Heart right ventricle (tissue), 16 donors: ENCODE results near the gene PGBD5. TPM values are rescaled to one million over a fixed set of nuclear protein-coding genes. Genes with fewer than 3 reads are reported as not detected.

Experiments
- ATAC-seq, 8 donors: fragments of 200-7000 bp; cut with Tn5 transposase; one replicate each; pipeline ENCODE4 v1.9.1; 2020; ENCODE audit warnings: mild to moderate bottlenecking in 8 of 8, moderate library complexity in 8 of 8, moderate number of reproducible peaks in 1 of 8
- DNase-seq, 2 donors: peaks; one replicate each; pipeline ENCODE4 v3.0.0-alpha.2; 2020
- H3K27ac ChIP-seq, 10 donors: fragments of 200-600 bp; sonication (generic) in 2 of 10; one replicate each; pipeline versions ENCODE4 v1.5.0 to v1.8.0; 2020 to 2022; ENCODE audit warnings: mild to moderate bottlenecking in 3 of 10
- H3K27me3 ChIP-seq, 7 donors: fragments of 200-600 bp; one replicate each; pipeline ENCODE4 v1.8.0; 2021 to 2022; ENCODE audit warnings: mild to moderate bottlenecking in 2 of 7
- H3K36me3 ChIP-seq, 9 donors: fragments of 200-600 bp; sonication (generic) in 1 of 9; one replicate each; pipeline versions ENCODE4 v1.5.0 to v1.8.0; 2020 to 2022; ENCODE audit warnings: mild to moderate bottlenecking in 2 of 9
- H3K4me1 ChIP-seq, 9 donors: fragments of 200-600 bp; sonication (generic) in 1 of 9; one replicate each; pipeline versions ENCODE4 v1.5.0 to v1.8.0; 2020 to 2022; ENCODE audit warnings: mild to moderate bottlenecking in 4 of 9
- H3K4me3 ChIP-seq, 10 donors: fragments of 200-600 bp; sonication (generic) in 2 of 10; one replicate each; pipeline versions ENCODE4 v1.5.0 to v1.8.0; 2020 to 2022; ENCODE audit warnings: mild to moderate bottlenecking in 7 of 10, moderate library complexity in 2 of 10
- H3K9me3 ChIP-seq, 11 donors: fragments of 200-600 bp in 10 of 11; sonication (generic) in 2 of 11; one replicate each; pipeline versions ENCODE4 v1.5.0 to v1.8.0; 2013 to 2022; ENCODE audit warnings: mild to moderate bottlenecking in 2 of 11, control low read depth in 1 of 11, moderate library complexity in 1 of 11
- CTCF ChIP-seq, 9 donors: fragments of 200-600 bp; sonication (generic) in 2 of 9; IDR thresholded peaks; one replicate each; pipeline versions ENCODE4 v1.5.0 to v1.8.0; 2021 to 2022; ENCODE audit warnings: antibody characterized with exemption in 9 of 9, mild to moderate bottlenecking in 5 of 9, moderate library complexity in 1 of 9
- WGBS, 2 donors: extraction: QIAGEN DNeasy Blood & Tissue Kit; methylation state at CpG; one replicate each; pipeline ENCODE4 v1.1.7; 2013; ENCODE audit warnings: inconsistent platforms in 1 of 2; 5-methylcytosine and 5-hydroxymethylcytosine counted together
- intact Hi-C, 10 donors: fragments of 100-400 bp; cut with DNase I; formaldehyde crosslinking; loops; one replicate each; pipeline versions ENCODE4 v1.11.1 to v1.14.2; 2022
- polyA plus RNA-seq, 2 donors: library from polyadenylated mRNA; stranded (reverse); fragments of 200-250 nt; gene quantifications; one replicate each; pipeline ENCODE4 v1.2.3, GENCODE V29; 2013
- total RNA-seq, 10 donors: library from RNA; stranded (reverse); fragmentation: NEBNext Ultra II Directional in 3 of 10; extraction: Animal tissue kit (Norgen Biotek cat#: 25700) in 3 of 10; gene quantifications; one replicate each; pipeline versions ENCODE4 v1.2.1 to v1.2.4, GENCODE V29; 2021 to 2023
- donor health status: Arrhythmogenic right ventricular cardiomyopathy.
- donor health status: ischemic (EF 13 %, LVEDD 7.1; RV severe dilation, severe dysfunction).
- donor health status: healthy with polysubstance abuse.
- donor health status: DM: no; HTN: yes; CAD: no.
- donor health status: DM: no; HTN: no; CAD: no.
- donor health status: ischemic (EF 25% LVEDD 6.9; RV normal size, moderate dysfunction).
- donor health status: ischemic (EF 25% LVEDD 5.7; RV mildly dilated, moderate dysfunction).
- donor health status: healthy.
- donor health status: DM: yes; HTN: yes; CAD: no.
- donor health status: Ischemic cardiomyopathy.
- donor health status: ischemic (EF 35%, LVEDD 5.7; RV mildly dilated, moderate dysfunction).
- donor health status: nonischemic (EF 11% LVEDD 7.7; RV severe dilation, severe dysfunction).
- donor health status: DM: yes; HTN: yes; CAD: no.
- donor health status: PGD.
- donor health status: ischemic (EF 29% LVEDD 5.4; RV normal size, mild dysfunction).
- donor health status: nonischemic (EF 23%, LVEDD 6.1; RV moderate dilation, normal function).

Gene PGBD5
- total and polyA plus RNA-seq, 12 donors, result 0.52 to 11.4 (median 7.9) TPM

- no peak for TF ChIP-seq CTCF (IDR thresholded peaks at IDR 0.05)
- DNase-seq (no peak), ATAC-seq (no peak)
- Histone ChIP-seq H3K4me3 (no peak overlapping the region), H3K4me1 (peaks cover 0 to 15% (median 0%) of the 10 kb centered on the region in 9 donors), H3K36me3 (no peaks in the 10 kb centered on the region), H3K27me3 (no peaks in the 10 kb centered on the region), H3K27ac (no peak overlapping the region), H3K9me3 (no peaks in the 10 kb centered on the region)
- WGBS, 2 donors, result 87 to 89% methylated on average over 5 of the region's 5 CpGs
- intact Hi-C loops, result no loop called here
Observed at GRCh38 chr1:230349020-230349393, 77.1 kb downstream of the PGBD5 start.

- H3K27ac ChIP-seq, result no peak overlapping the region
- WGBS, 2 donors, result 74 to 86% methylated on average over 9 of the region's 9 CpGs
Observed at GRCh38 chr1:230348386-230349019, 77.6 kb downstream of the PGBD5 start.

GRCh38 chr1:230347896-230348295 is 78.2 kb downstream of the PGBD5 start:
- Histone ChIP-seq H3K9me3 (no peaks in the 10 kb centered on the region), H3K4me1 (peaks cover 0 to 15% (median 0%) of the 10 kb centered on the region in 9 donors), H3K36me3 (no peaks in the 10 kb centered on the region), H3K27ac (no peak overlapping the region), H3K27me3 (peaks cover 0 to 3% (median 0%) of the 10 kb centered on the region in 7 donors), H3K4me3 (no peak overlapping the region)
- intact Hi-C loops, result no loop called here
- WGBS, 2 donors, result 90 to 92% methylated on average over 7 of the region's 7 CpGs
- DNase-seq (no peak), ATAC-seq (no peak)
- TF ChIP-seq CTCF (IDR thresholded peaks at IDR 0.05), result no peak

More at GRCh38 chr1:230348386-230349019, 77.6 kb downstream of the PGBD5 start:
- peaks cover 0 to 15% (median 0%) of the 10 kb centered on the region in 9 donors for H3K4me1 ChIP-seq
- no peaks in the 10 kb centered on the region for H3K36me3 ChIP-seq
- TF ChIP-seq CTCF (IDR thresholded peaks at IDR 0.05), result no peak
- H3K27me3 ChIP-seq, result peaks cover 0 to 2% (median 0%) of the 10 kb centered on the region in 7 donors
- H3K4me3 ChIP-seq, result no peak overlapping the region
- DNase-seq (no peak), ATAC-seq (no peak)
- no peaks in the 10 kb centered on the region for H3K9me3 ChIP-seq
- intact Hi-C loops, result no loop called here

GRCh38 chr1:230345139-230345885 is 80.8 kb downstream of the PGBD5 start:
- Histone ChIP-seq H3K36me3 (no peaks in the 10 kb centered on the region), H3K4me3 (no peak overlapping the region), H3K27ac (no peak overlapping the region), H3K4me1 (peaks cover 0 to 14% (median 4%) of the 10 kb centered on the region in 9 donors), H3K27me3 (peaks cover 0 to 3% (median 0%) of the 10 kb centered on the region in 7 donors), H3K9me3 (no peaks in the 10 kb centered on the region)
- ATAC-seq (no peak), DNase-seq (no peak)
- WGBS, 2 donors, result 81 to 85% methylated on average over 7 of the region's 7 CpGs
- no peak for TF ChIP-seq CTCF (IDR thresholded peaks at IDR 0.05)
- intact Hi-C loops, result no loop called here
